Coronary artery (tissue), 2 donors: ENCODE measurements around the gene ACACA.

Experiments
- DNase-seq: peaks from one replicate; pipeline ENCODE4 v3.0.0-alpha.2; 2017; ENCODE audit warnings: low spot score
- H3K27ac ChIP-seq, 2 donors: fragments of 200-600 bp; sonication (generic); one replicate each; pipeline ENCODE4 v1.5.1; 2016 to 2019
- H3K4me3 ChIP-seq: fragments of 200-600 bp; sonication (generic); 2 replicates; pipeline ENCODE4 v1.5.1; 2016; ENCODE audit warnings: mild to moderate bottlenecking, moderate library complexity
- CTCF ChIP-seq: fragments of 200-600 bp; sonication (generic); IDR thresholded peaks from one replicate; pipeline ENCODE4 v1.5.1; 2019; ENCODE audit warnings: antibody characterized with exemption

ACACA gene

DNA sequence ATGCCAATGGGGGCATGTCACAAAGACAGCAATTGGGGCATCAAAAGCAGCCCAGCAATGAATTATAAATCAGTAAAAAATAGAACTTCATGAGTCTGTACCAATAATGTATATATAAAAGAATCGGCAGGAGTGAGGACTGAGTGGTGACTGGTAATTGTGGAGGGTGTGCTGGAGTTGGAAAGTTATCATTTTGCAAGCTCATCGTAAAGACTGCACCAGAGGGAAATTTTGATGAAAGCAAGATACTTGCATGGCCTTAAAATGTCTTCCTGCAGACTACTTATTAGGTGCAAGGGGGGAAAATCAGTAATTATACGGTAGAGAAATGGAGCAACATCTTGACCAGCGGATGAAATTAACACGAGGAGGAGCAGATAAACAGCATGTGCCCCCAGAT, 319.0 kb downstream of the ACACA start:
- TF ChIP-seq CTCF = no peak
- Histone ChIP-seq H3K4me3 (no peak overlapping the region), H3K27ac (no peak overlapping the region)
- DNase-seq = no peak

- Histone ChIP-seq H3K27ac (no peak overlapping the region), H3K4me3 (no peak overlapping the region)
- TF ChIP-seq CTCF = no peak
- DNase-seq = no peak
Measured at GRCh38 chr17:37086948-37087347, 319.7 kb downstream of the ACACA start.

- TF ChIP-seq CTCF = no peak
- no peak overlapping the region for H3K27ac ChIP-seq
- DNase-seq = no peak
- H3K4me3 ChIP-seq = no peak overlapping the region
Measured at GRCh38 chr17:37086334-37086733, 320.3 kb downstream of the ACACA start.

DNA sequence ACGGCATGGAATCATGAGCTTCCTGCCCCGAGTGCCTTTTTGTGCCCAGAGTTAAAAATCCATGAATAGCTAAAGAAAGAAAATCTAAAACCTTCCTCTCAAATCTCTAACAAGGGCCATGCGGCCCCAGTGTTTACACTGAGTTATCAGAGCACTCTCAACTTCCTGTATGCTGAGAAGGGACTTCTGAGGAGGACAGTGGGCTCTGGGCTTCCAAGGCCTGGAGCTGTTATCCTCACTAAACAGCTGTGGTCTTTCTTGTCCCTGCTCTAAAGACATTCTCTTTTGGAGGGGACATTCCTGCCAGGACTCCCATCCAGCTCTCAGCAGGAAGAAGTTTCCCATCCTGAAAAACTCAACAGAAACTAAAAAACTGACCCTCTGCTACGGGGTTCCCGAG, 322.3 kb downstream of the ACACA start:
- H3K4me3 ChIP-seq = no peak overlapping the region
- no peak for DNase-seq
- TF ChIP-seq CTCF = no peak
- H3K27ac ChIP-seq = no peak overlapping the region

DNA sequence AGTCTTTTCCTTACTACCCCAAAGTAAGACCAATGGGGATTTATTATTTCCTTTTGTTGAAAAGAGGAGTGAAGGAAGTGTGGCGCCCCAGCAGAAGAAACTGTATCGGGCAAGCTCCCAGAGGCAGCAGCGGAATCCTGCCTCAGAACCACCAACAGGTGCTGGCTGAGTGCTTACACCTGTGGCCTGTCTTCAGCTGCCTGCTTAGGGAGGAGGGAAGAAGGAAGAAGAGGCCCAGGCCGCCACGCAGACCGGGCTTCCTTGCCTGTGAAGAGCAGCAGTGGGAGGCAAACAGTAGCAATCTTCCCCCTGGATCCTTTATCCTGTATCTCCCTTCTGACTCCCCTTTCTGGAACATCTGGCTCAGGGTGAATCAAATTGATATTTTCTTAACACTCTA, 323.2 kb downstream of the ACACA start:
- Histone ChIP-seq H3K27ac (no peak overlapping the region), H3K4me3 (no peak overlapping the region)
- no peak for TF ChIP-seq CTCF
- no peak for DNase-seq

GRCh38 chr17:37082985-37083384, 323.7 kb downstream of the ACACA start:
- Histone ChIP-seq H3K4me3 (no peak overlapping the region), H3K27ac (no peak overlapping the region)
- TF ChIP-seq CTCF = no peak
- no peak for DNase-seq

DNA sequence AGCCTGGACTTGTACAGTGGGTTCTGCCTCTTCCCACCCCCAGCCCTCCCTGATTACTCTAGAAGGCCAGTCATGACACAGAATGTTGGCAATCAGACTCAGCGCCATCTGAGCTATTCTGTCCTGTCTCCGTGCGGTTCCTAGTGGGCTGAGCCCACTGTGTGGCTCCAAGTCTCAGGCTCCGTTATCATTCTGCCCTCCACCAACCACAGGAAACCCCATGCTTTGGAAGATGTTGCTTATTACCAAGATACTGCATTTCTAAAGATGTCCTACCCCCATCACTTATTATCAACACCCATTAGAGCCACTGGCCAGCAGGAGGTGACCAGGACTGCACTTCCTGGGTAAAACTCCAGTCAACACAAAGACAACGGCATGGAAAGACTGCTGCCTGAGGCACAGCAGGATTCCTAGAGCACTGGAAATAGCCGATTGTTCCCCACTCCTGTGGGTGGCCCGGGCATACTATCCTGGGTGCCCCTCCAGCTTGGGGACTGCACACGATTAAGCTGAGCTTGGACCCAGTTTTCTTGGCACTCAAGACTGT, 324.2 kb downstream of the ACACA start:
- TF ChIP-seq CTCF = no peak
- no peak overlapping the region for H3K27ac ChIP-seq
- no peak for DNase-seq
- H3K4me3 ChIP-seq = no peak overlapping the region
